Small intestine (tissue), 7 donors: ENCODE results near the gene AOPEP. TPM values are rescaled to one million over a fixed set of nuclear protein-coding genes. Genes with fewer than 3 reads are reported as not detected.
A peak's percentile ranks its signal among the peaks of the same experiment; 100 is the strongest.

ENCODE experiments used
- DNase-seq, 2 donors: peaks; one replicate each; pipeline versions ENCODE4 v3.0.0 to v3.0.0-alpha.2; 2013
- FAIRE-seq: peaks from 2 replicates; lab custom pipeline; 2012; peaks lifted over from hg19 to GRCh38; lab: Jason Lieb, UNC
- H3K27ac ChIP-seq, 3 donors: one replicate each; pipeline ENCODE4 v1.5.1; 2013; ENCODE audit warnings: low read length in 2 of 3, mild to moderate bottlenecking in 2 of 3, control low read depth in 1 of 3, inconsistent platforms in 1 of 3, low read depth in 1 of 3, moderate library complexity in 1 of 3
- H3K27me3 ChIP-seq, 3 donors: one replicate each; pipeline ENCODE4 v1.6.1; 2013; ENCODE audit warnings: low read length in 3 of 3, inconsistent platforms in 1 of 3; ENCODE audit not compliant: control insufficient read depth in 3 of 3, insufficient read depth in 3 of 3
- H3K36me3 ChIP-seq, 3 donors: one replicate each; pipeline ENCODE4 v1.6.1; 2013; ENCODE audit warnings: low read length in 3 of 3, inconsistent platforms in 1 of 3, low read depth in 1 of 3, mild to moderate bottlenecking in 1 of 3, moderate library complexity in 1 of 3; ENCODE audit not compliant: control insufficient read depth in 3 of 3, insufficient read depth in 2 of 3
- H3K4me1 ChIP-seq, 3 donors: one replicate each; pipeline ENCODE4 v1.6.1; 2013; ENCODE audit warnings: low read length in 2 of 3, inconsistent platforms in 1 of 3, low read depth in 1 of 3, mild to moderate bottlenecking in 1 of 3, moderate library complexity in 1 of 3; ENCODE audit not compliant: control insufficient read depth in 3 of 3, insufficient read depth in 2 of 3
- H3K4me3 ChIP-seq, 3 donors: one replicate each; pipeline ENCODE4 v1.5.1; 2013; ENCODE audit warnings: low read length in 3 of 3, control low read depth in 1 of 3, inconsistent platforms in 1 of 3, low read depth in 1 of 3, mild to moderate bottlenecking in 1 of 3, moderate library complexity in 1 of 3
- H3K9me3 ChIP-seq, 2 donors: one replicate each; pipeline ENCODE4 v1.6.1; 2013; ENCODE audit warnings: low read depth in 1 of 2, low read length in 1 of 2; ENCODE audit not compliant: control insufficient read depth in 2 of 2, insufficient read depth in 1 of 2
- WGBS, 3 donors: extraction: QIAGEN DNeasy Blood & Tissue Kit; methylation state at CpG; one replicate each; pipeline ENCODE4 v1.1.7; 2013; 5-methylcytosine and 5-hydroxymethylcytosine counted together
- polyA plus RNA-seq, 4 donors: library from polyadenylated mRNA; stranded (reverse) in 3 of 4; unstranded in 1 of 4; fragments of 200-250 nt in 3 of 4; fragments of 120-200 nt in 1 of 4; gene quantifications; one replicate each; pipeline versions ENCODE4 v1.2.1 to v1.2.3, GENCODE V29; 2013
- donor health status: healthy with polysubstance abuse.
- donor health status: control.
- donor health status: control.
- donor health status: Bipolar disorder and iron deficiency.
- donor health status: healthy.

Gene AOPEP
- polyA plus RNA-seq, 4 donors = 26.3 to 34.7 (median 28.4) TPM

GRCh38 chr9:95071450-95071849, 345.0 kb downstream of the AOPEP start:
- 80 to 95% (median 89%) methylated on average over 5 of the region's 5 CpGs for WGBS, 3 donors
- peaks cover 0 to 15% (median 6%) of the 10 kb centered on the region in 3 donors for H3K4me1 ChIP-seq
- no peak for FAIRE-seq
- DNase-seq = no peak
- no peaks in the 10 kb centered on the region for H3K9me3 ChIP-seq
- H3K4me3 ChIP-seq = no peak overlapping the region
- peaks cover 3 to 62% (median 5%) of the 10 kb centered on the region in 3 donors for H3K36me3 ChIP-seq
- no peak overlapping the region for H3K27ac ChIP-seq
- no peaks in the 10 kb centered on the region for H3K27me3 ChIP-seq

GRCh38 chr9:95071925-95072324, 345.4 kb downstream of the AOPEP start:
- Histone ChIP-seq H3K4me3 (no peak overlapping the region), H3K27me3 (no peaks in the 10 kb centered on the region), H3K9me3 (no peaks in the 10 kb centered on the region), H3K27ac (peak overlapping the region in 1 of 3 donors; percentile 6), H3K36me3 (peaks cover 3 to 62% (median 5%) of the 10 kb centered on the region in 3 donors), H3K4me1 (peaks cover under 1 to 15% (median 10%) of the 10 kb centered on the region in 3 donors)
- 85 to 91% (median 90%) methylated on average over 5 of the region's 5 CpGs for WGBS, 3 donors
- FAIRE-seq = no peak
- no peak for DNase-seq

- Histone ChIP-seq H3K27me3 (no peaks in the 10 kb centered on the region), H3K4me1 (peaks cover 5 to 23% (median 10%) of the 10 kb centered on the region in 3 donors), H3K9me3 (no peaks in the 10 kb centered on the region), H3K27ac (no peak overlapping the region), H3K4me3 (no peak overlapping the region), H3K36me3 (peaks cover 3 to 68% (median 5%) of the 10 kb centered on the region in 3 donors)
- DNase-seq (no peak), FAIRE-seq (no peak)
- 90 to 93% (median 93%) methylated on average over 18 of the region's 18 CpGs for WGBS, 3 donors
Measured at GRCh38 chr9:95073042-95073607, 346.6 kb downstream of the AOPEP start.

- H3K4me3 ChIP-seq = no peak overlapping the region
Measured at GRCh38 chr9:95073918-95074317, 347.4 kb downstream of the AOPEP start.

GRCh38 chr9:95074632-95075031, 348.1 kb downstream of the AOPEP start:
- no peak overlapping the region for H3K27ac ChIP-seq
- peaks cover 0 to 71% (median 0%) of the 10 kb centered on the region in 3 donors for H3K36me3 ChIP-seq
- H3K27me3 ChIP-seq = no peaks in the 10 kb centered on the region
- FAIRE-seq = no peak
- no peaks in the 10 kb centered on the region for H3K9me3 ChIP-seq
- no peak overlapping the region for H3K4me3 ChIP-seq
- WGBS, 3 donors = 18 to 66% (median 41%) methylated on average over 9 of the region's 9 CpGs
- DNase-seq = peak; percentile 32 to 40
- H3K4me1 ChIP-seq = peaks cover 5 to 34% (median 10%) of the 10 kb centered on the region in 3 donors

More at GRCh38 chr9:95073918-95074317, 347.4 kb downstream of the AOPEP start:
- H3K9me3 ChIP-seq = no peaks in the 10 kb centered on the region
- no peaks in the 10 kb centered on the region for H3K27me3 ChIP-seq
- H3K4me1 ChIP-seq = peaks cover 5 to 31% (median 10%) of the 10 kb centered on the region in 3 donors
- FAIRE-seq = no peak
- H3K36me3 ChIP-seq = peaks cover 2 to 72% (median 2%) of the 10 kb centered on the region in 3 donors
- no peak overlapping the region for H3K27ac ChIP-seq
- DNase-seq = no peak
- 89% methylated on average over 5 of the region's 5 CpGs for WGBS, 3 donors

- peaks cover 5 to 33% (median 6%) of the 10 kb centered on the region in 3 donors for H3K4me1 ChIP-seq
- DNase-seq = no peak
Measured at GRCh38 chr9:95075700-95076099, 349.2 kb downstream of the AOPEP start.

GRCh38 chr9:95076696-95077052, 350.2 kb downstream of the AOPEP start:
- no peak for FAIRE-seq
- H3K4me3 ChIP-seq = no peak overlapping the region
- H3K27ac ChIP-seq = peak overlapping the region in 2 of 3 donors; percentile 43 to 52
- peak in 1 of 2 donors; percentile 68 for DNase-seq
- H3K36me3 ChIP-seq = peaks cover 0 to 76% (median 2%) of the 10 kb centered on the region in 3 donors
- H3K9me3 ChIP-seq = no peaks in the 10 kb centered on the region
- H3K4me1 ChIP-seq = peaks cover 4 to 33% (median 5%) of the 10 kb centered on the region in 3 donors
- H3K27me3 ChIP-seq = no peaks in the 10 kb centered on the region
- 20 to 45% (median 24%) methylated on average over 1 of the region's 1 CpG for whole genome bisulfite sequencing, 3 donors

More at GRCh38 chr9:95075700-95076099, 349.2 kb downstream of the AOPEP start:
- Histone ChIP-seq H3K36me3 (peaks cover 0 to 72% (median 0%) of the 10 kb centered on the region in 3 donors), H3K4me3 (no peak overlapping the region), H3K27ac (no peak overlapping the region), H3K27me3 (no peaks in the 10 kb centered on the region), H3K9me3 (no peaks in the 10 kb centered on the region)
- WGBS, 3 donors = 84 to 86% (median 85%) methylated on average over 7 of the region's 7 CpGs
- FAIRE-seq = no peak

- Histone ChIP-seq H3K27me3 (no peaks in the 10 kb centered on the region), H3K4me3 (no peak overlapping the region), H3K4me1 (peaks cover 4 to 33% (median 5%) of the 10 kb centered on the region in 3 donors), H3K36me3 (peaks cover 0 to 76% (median 2%) of the 10 kb centered on the region in 3 donors), H3K27ac (peak overlapping the region in 2 of 3 donors; percentile 43 to 52), H3K9me3 (no peaks in the 10 kb centered on the region)
- WGBS, 3 donors = 50 to 57% (median 56%) methylated on average over 18 of the region's 18 CpGs
- DNase-seq = no peak
- no peak for FAIRE-seq
Measured at GRCh38 chr9:95077053-95077765, 350.7 kb downstream of the AOPEP start.
